SJSA1 (cell line): ENCODE results near the gene GALNT7. TPM values are rescaled to one million over a fixed set of nuclear protein-coding genes. Genes with fewer than 3 reads are reported as not detected.
A peak's percentile ranks its signal among the peaks of the same experiment; 100 is the strongest.
"Not testable (repeated sequence)": the region's sequence is repeated elsewhere in the genome, so short reads cannot be mapped to it uniquely, and the experiment has no call there.

Source experiments
- DNase-seq, 2 experiments: peaks; one replicate each; pipeline ENCODE4 v3.0.0-alpha.2; 2015 to 2020; ENCODE audit warnings: low spot score in 2 of 2, low read depth in 1 of 2
- H3K27ac ChIP-seq: fragments of 250-450 bp; sonication (Bioruptor Pico); 2 replicates; pipeline ENCODE4 v1.5.1; 2020; ENCODE audit warnings: mild to moderate bottlenecking, moderate library complexity
- H3K27me3 ChIP-seq: fragments of 250-450 bp; sonication (Bioruptor Pico); replicated peaks from 2 replicates; pipeline ENCODE4 v1.5.1; 2020; ENCODE audit warnings: mild to moderate bottlenecking, moderate library complexity
- H3K36me3 ChIP-seq: fragments of 250-450 bp; sonication (Bioruptor Pico); 2 replicates; pipeline ENCODE4 v1.5.1; 2020; ENCODE audit warnings: mild to moderate bottlenecking
- H3K4me1 ChIP-seq: fragments of 250-450 bp; sonication (Bioruptor Pico); replicated peaks from 2 replicates; pipeline ENCODE4 v1.6.1; 2021; ENCODE audit warnings: mild to moderate bottlenecking
- H3K4me3 ChIP-seq: fragments of 250-450 bp; sonication (Bioruptor Pico); 2 replicates; pipeline ENCODE4 v1.5.1; 2020; ENCODE audit warnings: mild to moderate bottlenecking
- H3K9me3 ChIP-seq: fragments of 250-450 bp; sonication (Bioruptor Pico); replicated peaks from 2 replicates; pipeline ENCODE4 v1.5.1; 2020; ENCODE audit warnings: mild to moderate bottlenecking
- total RNA-seq: library from RNA; depleted of rRNA; stranded (reverse); fragments of >200 nt; shearing (Covaris generic); gene quantifications from 2 replicates; pipeline ENCODE4 v1.2.3, GENCODE V29; 2014; rRNA removed

GALNT7 gene, protein sequence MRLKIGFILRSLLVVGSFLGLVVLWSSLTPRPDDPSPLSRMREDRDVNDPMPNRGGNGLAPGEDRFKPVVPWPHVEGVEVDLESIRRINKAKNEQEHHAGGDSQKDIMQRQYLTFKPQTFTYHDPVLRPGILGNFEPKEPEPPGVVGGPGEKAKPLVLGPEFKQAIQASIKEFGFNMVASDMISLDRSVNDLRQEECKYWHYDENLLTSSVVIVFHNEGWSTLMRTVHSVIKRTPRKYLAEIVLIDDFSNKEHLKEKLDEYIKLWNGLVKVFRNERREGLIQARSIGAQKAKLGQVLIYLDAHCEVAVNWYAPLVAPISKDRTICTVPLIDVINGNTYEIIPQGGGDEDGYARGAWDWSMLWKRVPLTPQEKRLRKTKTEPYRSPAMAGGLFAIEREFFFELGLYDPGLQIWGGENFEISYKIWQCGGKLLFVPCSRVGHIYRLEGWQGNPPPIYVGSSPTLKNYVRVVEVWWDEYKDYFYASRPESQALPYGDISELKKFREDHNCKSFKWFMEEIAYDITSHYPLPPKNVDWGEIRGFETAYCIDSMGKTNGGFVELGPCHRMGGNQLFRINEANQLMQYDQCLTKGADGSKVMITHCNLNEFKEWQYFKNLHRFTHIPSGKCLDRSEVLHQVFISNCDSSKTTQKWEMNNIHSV
- total RNA-seq, result 14.8 and 24.7 TPM in 2 replicates

DNA sequence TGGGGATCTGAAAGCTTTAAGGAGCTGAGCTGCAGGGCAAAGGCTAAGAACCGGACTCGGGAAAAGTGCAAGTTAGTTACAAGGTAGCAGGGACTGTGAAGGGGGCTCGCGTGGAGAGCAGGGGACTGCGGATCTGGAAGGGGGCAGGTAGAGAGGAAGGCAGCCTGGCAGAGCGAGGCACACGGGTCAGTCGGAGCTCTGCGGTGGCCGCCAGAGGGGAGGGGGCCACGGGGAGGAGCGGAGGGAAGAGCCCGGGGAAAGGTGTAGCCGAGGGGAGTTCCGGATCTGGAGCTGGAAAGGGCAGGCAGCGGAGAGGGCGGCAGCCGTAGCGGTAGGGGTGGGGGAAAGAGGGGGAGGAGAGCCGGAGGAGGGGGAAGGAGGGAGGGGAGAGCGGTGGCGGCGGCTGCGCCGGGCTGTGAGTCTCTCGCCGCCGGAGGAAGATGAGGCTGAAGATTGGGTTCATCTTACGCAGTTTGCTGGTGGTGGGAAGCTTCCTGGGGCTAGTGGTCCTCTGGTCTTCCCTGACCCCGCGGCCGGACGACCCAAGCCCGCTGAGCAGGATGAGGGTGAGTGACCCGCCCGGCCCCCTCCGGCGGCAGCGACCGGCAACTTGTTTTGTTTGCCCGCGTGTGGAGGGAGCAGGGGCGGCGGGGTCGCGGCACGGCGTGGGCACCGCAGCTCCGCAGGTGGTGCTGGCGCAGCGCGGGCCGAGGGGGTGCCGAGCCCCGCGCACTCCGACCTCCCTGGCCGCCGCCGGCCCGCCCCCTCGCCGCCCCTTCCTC lies at the start of gene GALNT7:
Gene GALNT7, plus strand, starts transcription at position 416 of the 782 bp plus-strand sequence. Its CDS starts 25 bp downstream, at position 441.
- peak within 1 kb of the TSS; percentile 65 for H3K27ac ChIP-seq
- H3K27me3 ChIP-seq, result no peaks in the 10 kb centered on the region
- H3K9me3 ChIP-seq, result peaks cover 4% of the 10 kb centered on the region; the same call in 1 of the 2 replicates
- peak; percentile 55 to 62 for DNase-seq
- H3K4me1 ChIP-seq, result peaks cover 26% of the 10 kb centered on the region
- peak within 1 kb of the TSS; percentile 91 for H3K4me3 ChIP-seq
- peaks cover 11% of the 10 kb centered on the region; the same call in 1 of the 2 replicates for H3K36me3 ChIP-seq

DNA sequence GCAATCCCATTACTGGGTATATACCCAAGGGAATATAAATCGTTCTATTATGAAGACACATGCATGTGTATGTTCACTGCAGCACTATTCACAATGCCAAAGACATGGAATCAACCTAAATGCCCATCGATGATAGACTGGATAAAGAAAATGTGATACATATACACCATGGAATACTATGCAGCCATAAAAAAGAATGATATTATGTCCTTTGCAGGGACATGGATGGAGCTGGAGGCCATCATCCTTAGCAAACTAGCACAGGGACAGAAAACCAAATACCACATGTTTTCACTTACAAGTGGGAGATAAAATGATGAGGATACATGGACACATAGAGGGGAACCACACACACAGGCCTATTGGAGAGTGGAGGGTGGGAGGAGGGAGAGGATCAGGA lies 49.8 kb upstream of the GALNT7 start:
- not testable (repeated sequence) for H3K4me3 ChIP-seq, H3K36me3 ChIP-seq, H3K27me3 ChIP-seq, DNase-seq, H3K9me3 ChIP-seq, H3K4me1 ChIP-seq, H3K27ac ChIP-seq

DNA sequence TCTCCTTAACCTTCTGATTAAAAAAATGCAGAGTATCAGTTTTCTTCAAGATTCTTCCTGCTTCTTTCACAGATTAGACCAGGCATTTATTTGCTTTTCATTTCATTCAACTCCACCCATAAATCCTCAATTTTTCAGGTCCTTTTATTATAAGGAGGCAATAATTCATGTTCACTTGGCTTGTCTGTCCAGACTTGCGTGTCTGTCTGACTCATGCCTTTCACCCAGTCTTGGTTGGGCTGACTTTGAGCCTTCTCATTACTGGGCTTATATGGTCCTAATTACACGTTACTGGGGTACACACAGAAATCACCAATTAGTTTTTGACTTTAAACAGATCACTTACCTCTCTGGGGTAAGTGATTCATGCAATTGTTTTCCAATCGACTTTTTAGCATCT lies 48.8 kb upstream of the GALNT7 start:
- Histone ChIP-seq H3K36me3 (no peaks in the 10 kb centered on the region), H3K27me3 (no peaks in the 10 kb centered on the region; the same call in 1 of the 2 replicates), H3K4me1 (no peaks in the 10 kb centered on the region), H3K27ac (no peak overlapping the region), H3K9me3 (no peaks in the 10 kb centered on the region), H3K4me3 (no peak overlapping the region)
- no peak for DNase-seq

DNA sequence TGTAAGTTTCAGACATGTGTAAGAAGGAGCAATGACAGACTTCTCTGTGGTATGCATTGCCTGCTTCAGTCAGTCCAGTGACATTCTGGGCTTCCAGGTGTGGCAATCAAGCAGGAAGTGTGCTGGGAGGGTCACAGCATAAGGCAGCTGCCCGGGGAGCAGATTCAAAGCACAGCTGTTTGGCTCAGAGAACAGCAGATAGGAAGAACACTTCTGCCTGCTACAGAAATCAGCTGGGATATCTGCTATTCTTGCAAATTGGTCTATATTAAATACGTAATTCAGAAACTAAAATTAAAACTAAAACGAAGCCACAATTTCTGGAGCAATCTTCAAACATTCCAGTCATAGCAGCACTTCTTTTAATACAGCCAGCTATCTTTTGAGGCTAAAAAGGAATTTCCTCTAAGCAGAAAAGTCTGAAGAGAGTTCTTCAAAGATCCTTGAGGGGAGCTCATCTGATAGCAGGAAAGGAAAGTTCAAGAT lies 47.5 kb upstream of the GALNT7 start:
- DNase-seq, result no peak
- Histone ChIP-seq H3K4me1 (no peaks in the 10 kb centered on the region), H3K4me3 (no peak overlapping the region), H3K27ac (no peak overlapping the region), H3K9me3 (no peaks in the 10 kb centered on the region), H3K36me3 (no peaks in the 10 kb centered on the region), H3K27me3 (no peaks in the 10 kb centered on the region; the same call in none of the 2 replicates)

DNA sequence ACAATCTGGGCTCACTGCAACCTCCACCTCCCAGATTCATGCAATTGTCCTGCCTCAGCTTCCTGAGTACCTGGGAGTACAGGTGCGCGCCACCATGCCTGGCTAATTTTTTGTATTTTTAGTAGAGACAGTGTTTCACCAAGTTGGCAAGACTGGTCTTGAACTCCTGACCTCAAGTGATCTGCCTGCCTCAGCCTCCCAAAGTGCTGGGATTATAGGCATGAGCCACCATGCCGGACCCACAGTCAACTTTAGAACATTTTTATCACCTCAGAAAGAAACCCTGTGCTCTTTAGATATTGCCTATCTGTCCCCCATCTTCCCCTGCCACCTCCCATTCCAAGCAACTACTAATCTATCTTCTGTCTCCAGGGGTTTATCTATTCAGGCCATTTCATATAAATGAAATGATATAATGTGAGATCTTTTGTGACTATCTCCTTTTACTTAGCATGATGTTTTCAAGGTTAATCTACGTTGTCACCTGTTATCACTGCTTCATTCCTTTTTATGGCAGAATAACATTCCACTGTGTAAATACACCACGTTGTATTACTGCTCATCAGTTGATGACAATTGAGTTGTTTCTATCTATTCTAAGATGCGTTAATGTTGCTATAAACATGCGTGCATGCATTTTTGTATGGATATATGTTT lies 44.3 kb upstream of the GALNT7 start:
- Histone ChIP-seq H3K4me3 (no peak overlapping the region), H3K4me1 (no peaks in the 10 kb centered on the region), H3K27me3 (peaks cover 12% of the 10 kb centered on the region), H3K9me3 (no peaks in the 10 kb centered on the region), H3K36me3 (no peaks in the 10 kb centered on the region), H3K27ac (no peak overlapping the region)
- no peak for DNase-seq

DNA sequence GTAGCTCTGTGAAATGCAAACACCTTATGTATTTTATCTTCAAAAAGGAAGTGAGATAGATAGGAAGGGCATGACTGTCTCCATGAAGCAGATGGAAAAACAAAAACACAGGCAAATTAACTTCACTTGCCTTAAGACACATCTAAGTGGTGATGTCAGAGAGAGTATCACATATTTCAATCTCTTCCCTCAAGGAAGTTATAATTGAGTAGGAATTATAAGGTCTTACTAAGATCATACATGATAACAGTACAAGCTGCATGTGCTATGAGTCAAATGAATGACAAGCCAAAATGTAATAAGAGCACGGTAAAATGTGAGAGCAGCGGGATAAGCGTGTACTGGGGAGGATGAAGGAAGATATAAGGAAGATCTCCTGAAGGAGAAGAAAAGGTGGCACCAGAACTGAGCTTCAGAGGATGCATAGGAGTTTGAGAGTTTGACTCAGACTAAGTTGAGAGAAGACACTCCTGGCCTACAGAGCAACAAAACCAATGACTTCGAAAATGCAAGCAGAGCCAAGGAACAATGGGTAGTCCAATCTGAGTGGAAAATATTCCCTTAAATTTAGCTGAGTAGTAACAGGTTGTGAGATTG lies 43.3 kb upstream of the GALNT7 start:
- Histone ChIP-seq H3K36me3 (no peaks in the 10 kb centered on the region), H3K27me3 (peaks cover 22% of the 10 kb centered on the region), H3K4me3 (no peak overlapping the region), H3K4me1 (no peaks in the 10 kb centered on the region), H3K27ac (no peak overlapping the region), H3K9me3 (no peaks in the 10 kb centered on the region)
- no peak for DNase-seq

DNA sequence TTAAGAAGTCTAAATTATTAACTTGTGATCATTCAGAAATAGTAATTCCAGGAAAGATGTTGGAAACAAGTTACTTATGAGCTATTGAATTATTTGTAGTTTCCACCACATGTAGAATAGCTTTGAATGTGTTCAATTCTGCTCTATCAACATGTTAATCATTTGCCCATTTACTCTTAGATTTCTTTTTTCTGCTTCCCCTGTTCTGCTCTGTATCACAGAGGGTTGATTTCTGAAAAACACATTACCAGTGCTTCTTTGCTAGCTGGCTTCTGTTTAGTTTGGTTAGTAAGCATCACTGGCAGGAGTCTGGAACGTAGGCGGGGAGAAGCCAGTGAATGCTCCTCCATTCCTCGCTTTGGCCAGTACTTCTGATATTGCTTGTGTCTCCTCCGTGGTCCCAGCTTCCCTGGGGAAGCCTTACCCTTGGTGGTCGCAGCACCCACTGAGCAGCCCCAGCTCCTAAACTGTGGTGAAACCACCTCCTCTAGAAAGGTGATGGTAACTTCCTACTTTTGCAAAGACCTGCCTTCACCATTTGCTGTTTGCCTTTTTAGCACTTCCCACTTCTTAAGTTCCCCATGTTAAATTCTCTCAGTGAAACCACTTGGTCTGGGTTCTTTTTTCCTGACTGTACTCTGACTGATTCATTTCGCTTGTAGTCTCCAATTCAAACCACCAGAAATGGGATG lies 40.3 kb upstream of the GALNT7 start:
- H3K27me3 ChIP-seq, result peaks cover 32% of the 10 kb centered on the region
- no peaks in the 10 kb centered on the region for H3K9me3 ChIP-seq
- H3K27ac ChIP-seq, result no peak overlapping the region
- no peak overlapping the region for H3K4me3 ChIP-seq
- DNase-seq, result no peak
- H3K4me1 ChIP-seq, result no peaks in the 10 kb centered on the region
- no peaks in the 10 kb centered on the region for H3K36me3 ChIP-seq

DNA sequence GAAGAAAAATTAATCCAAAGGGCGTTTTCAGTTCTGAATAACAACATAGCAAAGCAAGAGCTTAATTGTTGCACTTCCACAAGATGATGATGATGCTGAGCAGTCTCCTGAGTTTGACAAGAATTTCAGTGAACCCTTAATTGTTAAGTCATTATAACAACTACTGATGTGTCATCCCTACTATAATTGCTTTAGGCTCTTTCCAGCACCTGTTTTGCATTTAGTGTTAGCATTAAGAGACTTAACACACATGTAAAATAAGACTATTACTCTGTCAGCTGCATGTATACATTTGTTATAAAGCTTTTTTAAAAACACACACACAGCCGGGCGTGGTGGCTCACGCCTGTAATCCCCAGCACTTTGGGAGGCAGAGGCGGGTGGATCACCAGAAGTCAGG lies 37.9 kb upstream of the GALNT7 start:
- Histone ChIP-seq H3K27me3 (peaks cover 32% of the 10 kb centered on the region), H3K9me3 (no peaks in the 10 kb centered on the region), H3K4me1 (no peaks in the 10 kb centered on the region), H3K27ac (no peak overlapping the region), H3K4me3 (no peak overlapping the region), H3K36me3 (no peaks in the 10 kb centered on the region)
- no peak for DNase-seq

DNA sequence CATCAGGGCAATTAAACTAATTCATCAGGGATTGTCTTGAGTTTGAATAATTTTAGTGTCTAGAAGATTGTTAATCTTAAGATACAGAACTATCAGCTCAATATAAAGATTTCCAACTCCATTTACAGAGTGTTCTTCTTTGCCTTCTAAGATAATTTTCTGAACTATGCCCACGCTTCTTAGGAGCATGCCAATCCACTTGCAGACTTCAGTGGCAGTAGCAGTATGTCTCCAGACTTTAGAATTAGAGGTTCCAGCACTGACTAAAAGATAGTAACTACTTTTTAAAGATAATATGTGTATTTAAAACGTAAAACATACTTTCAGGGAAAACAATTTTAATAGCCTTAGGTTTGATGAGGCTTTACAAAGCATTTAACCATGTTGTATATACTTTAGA lies 34.2 kb upstream of the GALNT7 start:
- no peaks in the 10 kb centered on the region for H3K36me3 ChIP-seq

DNA sequence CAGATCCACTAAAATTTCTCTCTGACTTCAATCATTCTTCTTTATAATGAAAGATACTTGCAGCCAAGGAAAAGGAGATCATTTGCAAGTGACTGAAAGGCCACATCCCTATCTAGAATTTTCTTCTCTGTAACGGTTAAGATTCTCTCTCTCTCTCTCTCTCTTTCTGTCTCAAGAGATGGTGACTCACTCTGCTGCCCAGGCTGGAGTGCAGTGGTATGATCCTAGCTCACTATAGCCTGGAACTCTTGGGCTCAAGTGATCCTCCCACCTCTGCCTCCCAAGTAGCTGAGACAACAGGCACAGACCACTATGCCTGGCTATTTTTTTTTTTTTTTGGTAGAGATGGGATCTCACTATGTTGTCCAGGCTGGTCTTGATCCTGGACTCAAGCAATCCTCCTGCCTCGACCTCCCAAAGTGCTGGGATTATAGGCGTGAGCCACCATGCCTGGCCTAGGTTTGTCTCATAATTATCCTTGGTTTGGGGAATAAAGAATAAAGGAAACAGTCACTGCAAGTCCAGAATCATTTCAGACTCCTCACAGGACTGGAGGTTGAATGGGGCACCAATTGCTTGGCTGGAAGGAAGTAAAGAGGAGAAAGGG lies 33.3 kb upstream of the GALNT7 start:
- no peaks in the 10 kb centered on the region for H3K36me3 ChIP-seq
- DNase-seq, result no peak
- peaks cover 15% of the 10 kb centered on the region; the same call in 1 of the 2 replicates for H3K27me3 ChIP-seq
- H3K9me3 ChIP-seq, result no peaks in the 10 kb centered on the region
- no peaks in the 10 kb centered on the region for H3K4me1 ChIP-seq
- H3K4me3 ChIP-seq, result no peak overlapping the region
- H3K27ac ChIP-seq, result no peak overlapping the region

More for the DNA sequence above, 34.2 kb upstream of the GALNT7 start:
- Histone ChIP-seq H3K27me3 (peaks cover 24% of the 10 kb centered on the region), H3K4me1 (no peaks in the 10 kb centered on the region), H3K27ac (no peak overlapping the region), H3K4me3 (no peak overlapping the region), H3K9me3 (no peaks in the 10 kb centered on the region)
- DNase-seq, result no peak

DNA sequence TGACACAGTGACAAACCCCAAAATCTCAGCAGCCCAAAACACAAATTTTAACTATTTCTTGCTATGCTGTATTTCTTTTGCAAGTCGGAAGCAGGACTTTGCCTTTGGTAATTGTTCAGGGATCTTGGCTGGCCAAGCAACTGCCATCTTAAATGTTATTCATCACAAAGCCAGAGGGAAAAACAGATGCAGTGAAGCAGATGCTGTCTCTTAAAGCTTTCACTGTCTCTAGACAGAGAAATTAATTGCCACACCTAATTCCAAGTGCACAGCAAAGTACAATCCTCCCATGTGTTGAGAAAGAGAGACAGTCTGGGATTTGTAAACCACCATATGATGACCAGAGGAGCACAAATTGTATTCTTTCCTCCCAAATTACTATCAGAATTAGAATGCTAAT lies 30.0 kb upstream of the GALNT7 start:
- H3K4me1 ChIP-seq, result no peaks in the 10 kb centered on the region
- H3K4me3 ChIP-seq, result no peak overlapping the region
- no peaks in the 10 kb centered on the region for H3K9me3 ChIP-seq
- no peak overlapping the region for H3K27ac ChIP-seq
- H3K27me3 ChIP-seq, result peaks cover 5% of the 10 kb centered on the region; the same call in 1 of the 2 replicates
- DNase-seq, result no peak
- no peaks in the 10 kb centered on the region for H3K36me3 ChIP-seq

DNA sequence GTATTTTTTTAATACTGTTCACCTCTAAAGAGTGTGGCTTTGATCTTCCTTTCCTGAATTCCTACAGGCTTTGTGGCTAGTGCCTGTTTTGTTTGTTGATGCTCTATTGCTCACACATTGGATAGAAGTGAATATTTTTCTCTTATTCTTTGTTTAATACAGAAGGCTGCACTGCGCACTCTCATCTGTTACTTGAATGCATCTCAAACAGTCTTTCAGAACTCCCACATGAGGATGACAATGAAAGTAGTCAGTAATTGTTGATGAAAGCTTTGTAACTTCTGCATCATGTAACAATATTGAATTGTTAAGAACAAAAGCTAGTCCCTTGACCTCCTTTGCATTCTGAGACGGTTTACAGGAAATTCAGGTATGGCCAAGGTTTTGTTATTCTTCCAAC lies 29.1 kb upstream of the GALNT7 start:
- H3K4me3 ChIP-seq, result no peak overlapping the region
- H3K9me3 ChIP-seq, result no peaks in the 10 kb centered on the region
- H3K36me3 ChIP-seq, result no peaks in the 10 kb centered on the region
- H3K27ac ChIP-seq, result no peak overlapping the region
- DNase-seq, result no peak
- no peaks in the 10 kb centered on the region for H3K4me1 ChIP-seq
- H3K27me3 ChIP-seq, result peaks cover 5% of the 10 kb centered on the region; the same call in 1 of the 2 replicates
